ENCODE measurements around the gene DHRS7. TPM values are rescaled to one million over a fixed set of nuclear protein-coding genes. Genes with fewer than 3 reads are reported as not detected.

DHRS7 gene
- polyA plus RNA-seq, 1 donor (not counting 4 experiments of a cell fraction or from before 2014, with no cell fraction given) = 79.2 TPM

DNA sequence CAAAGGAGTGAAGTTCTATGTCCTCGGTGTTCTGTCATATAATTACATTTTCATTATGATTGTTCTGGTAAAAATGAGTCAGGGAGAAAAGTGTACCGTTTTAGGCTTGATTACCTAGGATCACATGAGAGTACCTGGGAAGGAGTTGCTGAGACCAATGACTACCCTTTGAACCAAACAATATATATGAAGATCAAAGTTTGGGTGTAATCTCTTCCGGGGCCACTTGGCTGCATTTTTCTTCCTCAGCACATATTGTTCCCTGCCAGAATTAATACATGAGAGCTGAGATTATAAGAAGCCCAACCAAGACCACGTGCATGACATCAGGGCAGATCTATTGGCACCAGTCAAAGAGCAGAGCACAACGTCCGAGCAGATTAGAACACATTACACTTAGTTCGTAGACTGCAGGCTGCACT, 41.1 kb upstream of the DHRS7 start:
- Histone ChIP-seq H4K20me1 (ENCODE audit: control insufficient read depth, extremely low read depth, insufficient read depth, low read length) (no peaks in the 10 kb centered on the region), H2AFZ (ENCODE audit: control insufficient read depth, low read length) (no peak overlapping the region), H3K9me1 (ENCODE audit: control insufficient read depth, extremely low read depth, insufficient read depth, low read length) (no peaks in the 10 kb centered on the region), H3K36me3 (ENCODE audit: control insufficient read depth in 2 of 2, extremely low read depth in 1 of 2, insufficient read depth in 2 of 2, low read length in 2 of 2) (no peaks in the 10 kb centered on the region), H3K4me1 (ENCODE audit: control insufficient read depth, extremely low read depth, insufficient read depth, low read length) (no peaks in the 10 kb centered on the region), H3K4me3 (ENCODE audit: control insufficient read depth in 2 of 3, extremely low read depth in 1 of 3, insufficient read depth in 2 of 3, low read depth in 1 of 3, low read length in 3 of 3) (no peak overlapping the region), H3K9me3 (ENCODE audit: control insufficient read depth, low read depth, low read length) (no peaks in the 10 kb centered on the region), H3K9ac (ENCODE audit: control insufficient read depth, extremely low read depth, insufficient read depth, low read length) (no peak overlapping the region), H3K4me2 (ENCODE audit: control insufficient read depth, extremely low read depth, insufficient read depth, low read depth, low read length) (no peak overlapping the region), H3K79me2 (ENCODE audit: control insufficient read depth, insufficient read depth, low read length) (no peaks in the 10 kb centered on the region), H3K27me3 (ENCODE audit: control insufficient read depth, extremely low read depth, insufficient read depth, low read length) (peaks cover 9% of the 10 kb centered on the region), H3K27ac (ENCODE audit: control insufficient read depth, insufficient read depth, low read length) (no peak overlapping the region)
- DNase-seq (ENCODE audit: low read depth, low spot score) (no peak), FAIRE-seq (no peak)
- TF ChIP-seq EZH2 (IDR thresholded peaks at IDR 0.05; ENCODE audit: low read length) = no peak
- TF ChIP-seq, protein P1, sequence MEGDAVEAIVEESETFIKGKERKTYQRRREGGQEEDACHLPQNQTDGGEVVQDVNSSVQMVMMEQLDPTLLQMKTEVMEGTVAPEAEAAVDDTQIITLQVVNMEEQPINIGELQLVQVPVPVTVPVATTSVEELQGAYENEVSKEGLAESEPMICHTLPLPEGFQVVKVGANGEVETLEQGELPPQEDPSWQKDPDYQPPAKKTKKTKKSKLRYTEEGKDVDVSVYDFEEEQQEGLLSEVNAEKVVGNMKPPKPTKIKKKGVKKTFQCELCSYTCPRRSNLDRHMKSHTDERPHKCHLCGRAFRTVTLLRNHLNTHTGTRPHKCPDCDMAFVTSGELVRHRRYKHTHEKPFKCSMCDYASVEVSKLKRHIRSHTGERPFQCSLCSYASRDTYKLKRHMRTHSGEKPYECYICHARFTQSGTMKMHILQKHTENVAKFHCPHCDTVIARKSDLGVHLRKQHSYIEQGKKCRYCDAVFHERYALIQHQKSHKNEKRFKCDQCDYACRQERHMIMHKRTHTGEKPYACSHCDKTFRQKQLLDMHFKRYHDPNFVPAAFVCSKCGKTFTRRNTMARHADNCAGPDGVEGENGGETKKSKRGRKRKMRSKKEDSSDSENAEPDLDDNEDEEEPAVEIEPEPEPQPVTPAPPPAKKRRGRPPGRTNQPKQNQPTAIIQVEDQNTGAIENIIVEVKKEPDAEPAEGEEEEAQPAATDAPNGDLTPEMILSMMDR (optimal IDR thresholded peaks at IDR 0.05 in 1 of 3, IDR thresholded peaks at IDR 0.05 in 1 of 3, conservative IDR thresholded peaks at IDR 0.05 in 1 of 3; ENCODE audit: extremely low read depth in 1 of 3, insufficient read depth in 2 of 3, low read length in 3 of 3) = no peak
- dilution Hi-C loops (cut with MboI; ENCODE audit: extremely low pct_ligation_motif_present, low sequenced_read_pairs) = no loop called here

DNA sequence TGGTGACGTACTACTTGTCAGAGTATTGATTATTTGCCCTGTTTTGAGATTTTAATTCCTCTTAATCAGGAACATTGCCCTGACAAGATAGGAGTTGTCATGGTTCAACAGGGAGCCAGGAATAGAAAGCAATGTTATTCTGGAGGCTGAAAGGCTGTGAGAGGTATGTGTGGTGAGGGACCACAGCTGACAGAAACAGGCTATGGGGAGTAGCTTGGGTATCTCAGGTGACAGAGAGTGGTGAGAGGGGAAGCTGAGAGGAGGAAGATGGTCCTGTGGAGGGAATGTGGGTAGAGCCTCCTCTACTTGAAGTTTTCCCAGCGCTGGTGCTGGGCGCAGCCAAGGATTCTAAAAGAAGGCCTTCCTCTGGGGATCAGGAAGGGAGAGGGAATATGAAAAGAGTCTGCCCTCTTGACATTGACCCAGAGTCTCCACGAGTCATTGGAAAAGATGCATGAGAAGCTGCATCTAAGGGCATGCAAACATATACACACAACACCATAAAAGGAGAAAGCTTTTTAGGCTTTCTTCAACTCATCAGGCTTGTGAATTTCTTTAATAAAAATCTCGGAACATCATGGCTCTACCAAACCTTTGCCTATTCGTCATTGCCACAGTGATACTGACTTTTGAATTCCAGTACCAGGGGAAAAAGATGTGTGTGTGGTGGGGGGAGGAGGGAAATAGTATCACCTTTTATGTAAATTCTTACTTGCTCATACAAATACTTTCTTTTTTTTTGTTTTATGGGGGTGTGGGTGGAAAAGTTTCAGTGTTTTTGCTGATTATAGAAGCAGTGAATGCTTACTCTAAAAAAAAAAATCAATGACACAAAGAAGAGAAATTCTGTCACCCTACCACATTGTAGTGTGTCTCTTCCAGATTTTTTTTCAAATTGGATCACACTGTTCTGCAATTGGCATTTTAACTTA, 39.9 kb upstream of the DHRS7 start:
- Histone ChIP-seq H3K9me1 (ENCODE audit: control insufficient read depth, extremely low read depth, insufficient read depth, low read length) (no peaks in the 10 kb centered on the region), H3K4me3 (ENCODE audit: control insufficient read depth in 2 of 3, extremely low read depth in 1 of 3, insufficient read depth in 2 of 3, low read depth in 1 of 3, low read length in 3 of 3) (no peak overlapping the region), H4K20me1 (ENCODE audit: control insufficient read depth, extremely low read depth, insufficient read depth, low read length) (no peaks in the 10 kb centered on the region), H3K4me2 (ENCODE audit: control insufficient read depth, extremely low read depth, insufficient read depth, low read depth, low read length) (no peak overlapping the region), H2AFZ (ENCODE audit: control insufficient read depth, low read length) (no peak overlapping the region), H3K79me2 (ENCODE audit: control insufficient read depth, insufficient read depth, low read length) (no peaks in the 10 kb centered on the region), H3K9ac (ENCODE audit: control insufficient read depth, extremely low read depth, insufficient read depth, low read length) (no peak overlapping the region), H3K4me1 (ENCODE audit: control insufficient read depth, extremely low read depth, insufficient read depth, low read length) (no peaks in the 10 kb centered on the region), H3K9me3 (ENCODE audit: control insufficient read depth, low read depth, low read length) (no peaks in the 10 kb centered on the region), H3K27me3 (ENCODE audit: control insufficient read depth, extremely low read depth, insufficient read depth, low read length) (peaks cover 9% of the 10 kb centered on the region), H3K27ac (ENCODE audit: control insufficient read depth, insufficient read depth, low read length) (no peak overlapping the region), H3K36me3 (ENCODE audit: control insufficient read depth in 2 of 2, extremely low read depth in 1 of 2, insufficient read depth in 2 of 2, low read length in 2 of 2) (no peaks in the 10 kb centered on the region)
- FAIRE-seq = no peak
- dilution Hi-C loops (cut with MboI; ENCODE audit: extremely low pct_ligation_motif_present, low sequenced_read_pairs) = no loop called here
- no peak for DNase-seq (ENCODE audit: low read depth, low spot score)
- no peak for TF ChIP-seq EZH2 (IDR thresholded peaks at IDR 0.05; ENCODE audit: low read length)
- TF ChIP-seq, protein P1 (optimal IDR thresholded peaks at IDR 0.05 in 1 of 3, IDR thresholded peaks at IDR 0.05 in 1 of 3, conservative IDR thresholded peaks at IDR 0.05 in 1 of 3; ENCODE audit: extremely low read depth in 1 of 3, insufficient read depth in 2 of 3, low read length in 3 of 3) = no peak

Data from keratinocyte (primary cell).